ENCODE measurements around the gene PCDHA1.

GRCh38 chr5:141017943-141018342 lies 232.0 kb downstream of the PCDHA1 start:
- TF ChIP-seq POLR2A (IDR thresholded peaks at IDR 0.05), result no peak
- no peak for TF ChIP-seq CTCF (IDR thresholded peaks at IDR 0.05)
- TF ChIP-seq EP300 (IDR thresholded peaks at IDR 0.05), result no peak
